A172 (cell line): Measurements from ENCODE around the gene MED16. TPM values are rescaled to one million over a fixed set of nuclear protein-coding genes. Genes with fewer than 3 reads are reported as not detected.
A peak's percentile ranks its signal among the peaks of the same experiment; 100 is the strongest.
"Not testable (repeated sequence)": the region's sequence is repeated elsewhere in the genome, so short reads cannot be mapped to it uniquely, and the experiment has no call there.

Source experiments
- DNase-seq: peaks from one replicate; pipeline ENCODE4 v3.0.0-alpha.2; 2015; ENCODE audit warnings: low spot score
- total RNA-seq: library from RNA; depleted of rRNA; stranded (reverse); fragments of >200 nt; shearing (Covaris generic); gene quantifications from 2 replicates; pipeline ENCODE4 v1.2.3, GENCODE V29; 2014

MED16 gene
- total RNA-seq, 1 experiment from 2014 or later, result 15.2 TPM

DNA sequence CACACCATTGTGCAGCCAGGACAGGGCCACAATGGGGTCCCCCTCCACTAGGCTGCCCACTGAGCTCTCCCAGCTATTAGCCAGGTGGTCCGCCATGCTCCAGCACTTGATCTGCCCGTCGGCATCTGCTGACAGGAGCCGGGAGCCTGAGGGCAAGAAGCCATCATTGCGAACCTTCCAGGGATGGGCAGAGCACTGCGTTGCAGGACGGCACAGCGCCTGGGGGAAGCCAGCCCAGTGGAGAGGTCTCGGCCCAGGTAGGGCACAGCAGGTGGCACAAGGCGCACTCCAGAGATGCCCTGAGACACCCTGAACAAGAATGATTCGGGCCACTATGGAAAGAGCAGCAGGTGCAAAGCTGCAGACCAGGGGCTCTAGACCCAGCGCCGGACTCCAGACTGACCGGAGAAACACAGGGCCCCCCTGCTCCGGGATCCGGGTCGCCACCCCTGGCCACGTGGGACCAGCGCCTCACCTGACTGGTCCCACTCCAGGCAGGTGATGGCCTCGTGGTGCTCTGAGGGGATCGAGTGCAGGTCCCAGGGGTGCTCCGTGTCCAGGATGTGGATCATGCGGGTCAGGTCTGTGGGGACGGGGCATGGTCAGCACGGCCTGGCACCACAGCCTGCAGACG is 3.2 kb downstream of the MED16 start:
- DNase-seq, result no peak

DNA sequence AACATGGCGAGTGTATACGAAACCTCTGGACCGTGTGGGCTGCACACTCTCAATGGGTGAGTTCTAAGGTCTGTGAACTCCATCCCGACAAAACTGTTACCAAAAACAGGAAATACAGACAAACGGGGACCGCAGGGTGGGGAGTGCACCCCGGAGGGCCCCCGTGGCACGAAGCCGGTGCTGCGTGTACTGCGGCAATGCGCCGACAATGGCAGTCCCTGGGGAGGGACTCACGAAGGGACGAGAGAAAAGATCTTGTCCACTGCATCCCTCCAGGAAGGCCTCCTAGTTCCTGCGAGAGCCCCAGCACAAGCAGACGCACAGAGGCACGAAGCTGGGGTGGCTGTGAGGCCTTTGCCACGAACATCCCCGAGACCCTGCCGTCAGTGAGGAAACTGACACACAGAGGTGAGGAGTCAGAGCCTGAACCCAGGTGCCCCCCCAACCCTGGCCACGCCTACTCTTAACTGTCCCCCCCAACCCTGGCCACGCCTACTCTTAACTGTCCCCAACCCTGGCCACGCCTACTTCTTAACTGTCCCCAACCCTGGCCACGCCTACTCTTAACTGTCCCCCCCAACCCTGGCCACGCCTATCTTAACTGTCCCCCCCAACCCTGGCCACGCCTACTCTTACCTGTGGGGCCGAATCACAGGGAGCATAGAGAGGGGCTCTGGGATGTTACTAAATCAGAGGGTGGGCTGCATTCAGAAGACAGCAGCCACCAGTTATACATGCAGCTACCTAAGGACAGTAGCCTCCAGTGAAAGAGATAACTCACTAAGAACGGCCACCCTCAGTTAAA is 4.2 kb downstream of the MED16 start:
- no peak for DNase-seq

DNA sequence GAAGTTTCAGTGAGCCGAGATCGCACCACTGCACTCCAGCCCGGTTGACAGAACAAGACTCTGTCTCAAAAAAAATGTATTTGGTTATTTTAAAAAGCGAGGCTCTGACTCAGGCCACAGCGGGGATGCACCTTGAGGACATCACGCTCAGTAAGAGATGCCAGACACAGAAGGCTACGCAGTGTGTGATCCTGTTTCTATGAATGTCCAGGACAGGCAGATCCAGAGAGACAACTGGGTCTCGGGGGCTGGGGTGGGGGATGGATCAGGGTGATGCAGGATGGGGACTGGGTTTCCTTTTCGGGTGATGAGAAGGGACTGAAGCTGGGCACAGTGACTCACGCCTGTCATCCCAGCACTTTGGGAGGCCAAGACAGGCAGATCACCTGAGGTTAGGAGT is 5.4 kb downstream of the MED16 start:
- no peak for DNase-seq

DNA sequence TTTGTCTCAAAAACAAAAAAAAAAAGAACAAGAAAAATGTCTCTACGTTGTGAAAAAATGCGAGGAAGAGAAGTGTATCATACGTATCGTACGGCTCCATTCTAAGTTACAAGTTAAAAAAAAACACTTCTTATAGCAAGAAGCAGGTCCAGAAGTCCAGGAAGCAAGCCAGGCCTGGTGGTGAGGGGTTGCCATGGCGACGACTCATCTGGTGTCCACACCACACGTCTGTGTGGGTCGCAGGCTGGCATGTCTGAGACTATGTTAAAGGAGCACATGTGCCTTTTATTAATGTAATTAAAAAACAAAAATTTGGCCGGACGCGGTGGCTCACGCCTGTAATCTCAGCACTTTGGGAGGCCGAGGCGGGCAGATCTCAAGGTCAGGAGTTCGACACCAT is 5.9 kb downstream of the MED16 start:
- DNase-seq, result peak; percentile 62

DNA sequence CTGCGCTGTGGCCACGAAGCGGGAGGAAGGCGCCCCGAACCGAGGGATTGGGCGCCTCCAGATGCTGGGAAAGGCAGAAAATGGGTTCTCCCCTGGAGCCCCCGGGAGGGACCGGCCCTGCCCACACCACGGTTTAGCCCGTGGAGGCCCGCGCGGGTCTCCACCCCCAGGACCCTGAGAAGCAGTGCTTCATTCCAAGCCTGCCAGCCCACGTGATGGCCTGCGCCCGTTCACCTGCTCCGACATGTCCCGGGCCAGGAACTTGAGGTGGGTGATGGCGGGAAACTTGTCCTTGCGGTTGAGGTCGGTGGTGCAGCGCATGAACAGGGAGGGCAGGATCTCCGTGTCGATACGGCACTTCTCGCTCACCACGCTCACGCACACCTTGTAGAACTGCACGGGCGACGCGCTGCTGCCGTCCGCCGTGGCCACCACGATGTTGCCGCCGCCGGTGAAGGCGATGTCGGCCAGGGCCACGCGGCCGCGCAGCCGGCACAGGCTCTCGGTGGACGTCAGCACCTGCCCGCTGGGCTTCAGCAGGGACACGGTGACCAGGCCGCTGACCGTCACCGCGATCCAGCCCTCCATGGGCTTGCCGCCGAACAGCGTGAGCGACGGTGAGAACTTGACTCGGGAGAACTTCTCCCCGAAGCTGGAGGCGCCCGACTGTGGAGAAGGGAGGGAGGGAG is 7.3 kb downstream of the MED16 start:
- DNase-seq, result no peak

DNA sequence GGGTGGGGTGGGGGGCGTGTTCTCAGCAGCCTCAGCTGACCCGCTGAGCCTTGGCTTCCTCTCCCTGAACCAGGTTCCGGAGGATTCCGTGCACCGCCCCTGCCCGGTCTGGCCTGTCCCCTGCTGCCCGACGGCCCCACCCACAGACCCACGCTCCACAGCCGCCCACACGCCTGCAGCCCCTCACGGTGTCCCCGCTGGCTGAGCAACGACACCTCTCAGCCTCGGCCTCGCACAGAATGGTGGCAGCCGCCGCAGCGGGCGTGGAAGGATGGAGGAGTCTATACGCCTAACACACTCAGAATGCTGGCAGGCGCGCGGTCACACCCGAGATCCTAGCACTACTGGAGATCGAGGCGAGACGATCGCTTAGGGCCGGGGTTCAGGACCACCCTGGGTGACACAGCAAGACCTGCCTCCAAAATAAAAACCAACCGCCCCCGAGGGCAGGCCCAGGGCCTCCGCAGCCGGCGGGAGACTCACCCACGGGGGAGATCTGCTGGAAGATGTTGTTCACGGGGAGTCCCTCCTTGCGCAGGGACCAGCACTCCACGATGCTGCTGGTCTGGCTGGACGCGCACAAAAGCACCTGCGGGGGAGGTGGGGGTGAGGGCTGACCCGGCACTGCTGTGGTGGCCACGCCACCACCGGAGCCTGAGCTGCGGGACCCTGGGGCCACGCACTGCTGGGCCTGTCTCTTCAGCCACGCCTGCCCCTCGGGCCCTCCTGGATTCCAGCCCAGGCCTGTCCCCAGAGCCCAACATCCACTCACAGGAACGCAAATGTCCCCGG is 8.4 kb downstream of the MED16 start:
- DNase-seq, result no peak

DNA sequence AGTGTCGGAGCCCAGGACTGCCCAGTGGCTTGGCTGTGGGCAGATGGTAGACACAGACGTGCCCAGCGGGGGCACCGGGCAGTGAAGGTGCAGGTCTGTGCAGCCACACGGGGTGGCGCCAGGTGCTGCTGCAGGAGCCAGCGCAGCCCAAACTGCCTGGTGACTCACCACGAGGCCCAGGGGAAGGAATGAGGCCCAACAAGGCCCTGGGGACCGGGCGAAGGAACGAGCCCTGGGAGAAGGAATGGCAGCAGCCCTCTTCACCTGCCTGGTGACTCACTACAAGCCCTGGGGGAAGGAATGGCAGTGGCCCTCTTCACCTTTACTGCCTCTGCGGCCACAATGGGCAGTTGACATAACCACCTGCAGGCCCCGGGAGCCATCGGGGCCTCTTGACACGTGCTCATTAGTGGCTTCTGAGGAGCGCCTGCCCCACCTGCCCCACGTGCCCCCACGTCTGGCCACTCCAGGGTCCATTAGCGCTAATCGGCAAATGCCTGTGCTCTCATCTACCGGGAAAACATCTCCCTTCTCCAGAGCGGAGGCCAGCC is 9.3 kb downstream of the MED16 start:
- DNase-seq, result peak; percentile 90

DNA sequence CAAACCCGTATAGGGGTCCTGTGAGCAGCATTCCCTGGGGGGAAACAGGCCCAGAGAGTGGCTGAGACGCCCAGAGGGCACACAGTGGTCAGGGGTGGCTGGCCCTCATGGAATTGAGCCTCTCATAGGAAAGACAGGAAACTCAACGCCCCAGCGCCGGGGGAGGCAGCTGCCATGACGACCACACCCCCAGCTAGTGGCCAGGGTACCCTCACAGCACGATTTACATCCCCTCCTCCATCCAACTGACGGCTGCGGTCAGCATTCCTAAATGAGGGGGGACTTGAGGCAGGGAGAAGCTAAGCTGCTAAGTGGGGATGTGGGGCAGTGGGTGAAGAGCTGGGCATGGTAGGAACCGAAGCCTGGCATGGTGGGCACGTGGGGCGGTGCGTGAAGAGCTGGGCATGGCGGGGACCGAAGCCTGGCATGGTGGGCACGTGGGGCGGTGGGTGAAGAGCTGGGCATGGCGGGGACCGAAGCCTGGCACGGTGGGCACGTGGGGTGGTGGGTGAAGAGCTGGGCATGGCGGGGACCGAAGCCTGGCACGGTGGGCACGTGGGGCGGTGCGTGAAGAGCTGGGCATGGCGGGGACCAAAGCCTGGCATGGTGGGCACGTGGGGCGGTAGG is 10.0 kb downstream of the MED16 start:
- DNase-seq, result no peak

DNA sequence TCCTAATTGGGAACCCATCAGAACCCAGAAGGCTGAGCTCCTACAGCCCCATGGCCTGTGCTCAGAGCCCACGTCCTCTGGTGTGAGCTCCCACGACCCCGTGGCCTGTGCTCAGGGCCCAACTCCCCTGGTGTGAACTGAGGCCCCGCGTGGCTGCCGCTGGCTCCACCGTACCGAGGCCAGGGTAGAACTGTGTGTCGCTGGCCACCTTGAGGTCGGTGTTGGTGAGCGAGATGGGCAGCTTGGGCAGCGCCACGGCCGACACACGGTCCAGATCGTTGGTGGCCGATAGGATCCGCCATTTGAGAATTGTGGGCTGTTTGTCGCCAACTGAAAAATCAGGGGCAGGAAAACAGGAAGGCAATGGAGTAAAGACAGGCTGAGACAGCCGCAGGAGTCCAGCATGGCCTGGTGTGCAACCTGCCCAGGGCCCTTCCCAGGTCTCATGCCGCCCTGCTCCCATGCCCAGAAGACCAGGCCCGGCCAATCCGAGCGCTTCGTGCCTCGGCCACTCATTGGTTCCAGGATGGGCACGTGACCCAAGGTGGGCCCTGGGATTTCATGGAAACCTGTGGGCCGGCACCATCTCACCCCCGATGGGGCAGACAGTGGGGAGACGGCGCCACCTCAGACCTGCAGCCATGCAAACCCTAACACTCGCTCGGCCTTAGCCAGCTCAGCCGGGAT is 11.5 kb downstream of the MED16 start:
- no peak for DNase-seq

DNA sequence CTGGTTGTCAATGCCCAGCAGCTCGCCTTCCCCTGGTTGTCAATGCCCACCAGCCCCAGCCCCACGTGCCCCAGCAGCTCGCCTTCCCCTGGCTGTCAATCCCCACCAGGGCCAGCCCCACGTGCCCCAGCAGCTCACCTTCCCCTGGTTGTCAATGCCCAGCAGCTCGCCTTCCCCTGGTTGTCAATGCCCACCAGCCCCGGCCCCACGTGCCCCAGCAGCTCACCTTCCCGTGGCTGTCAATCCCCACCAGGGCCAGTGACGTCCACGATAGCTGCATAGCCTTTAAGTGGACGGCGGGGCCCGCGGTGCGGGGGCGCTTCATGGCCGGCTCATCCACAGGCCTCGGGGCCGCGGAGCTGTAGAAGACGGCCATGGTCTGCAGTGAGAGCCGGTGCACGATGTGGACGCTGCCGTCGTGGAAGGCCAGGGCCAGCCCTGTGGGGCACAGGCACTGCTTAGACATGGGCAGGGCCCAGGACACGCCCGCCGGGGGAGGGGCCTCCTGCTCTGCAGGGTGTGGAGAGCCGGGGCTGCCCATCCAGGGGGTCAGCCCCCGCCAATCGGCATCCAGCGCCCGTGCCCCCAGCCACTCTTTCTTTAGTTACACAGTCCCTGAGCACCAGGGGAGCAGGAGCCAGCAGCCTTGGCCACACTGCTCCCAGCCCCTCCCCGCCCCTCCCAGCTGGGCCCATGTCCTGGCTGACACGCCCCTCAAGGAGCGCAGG is 13.1 kb downstream of the MED16 start:
- no peak for DNase-seq

DNA sequence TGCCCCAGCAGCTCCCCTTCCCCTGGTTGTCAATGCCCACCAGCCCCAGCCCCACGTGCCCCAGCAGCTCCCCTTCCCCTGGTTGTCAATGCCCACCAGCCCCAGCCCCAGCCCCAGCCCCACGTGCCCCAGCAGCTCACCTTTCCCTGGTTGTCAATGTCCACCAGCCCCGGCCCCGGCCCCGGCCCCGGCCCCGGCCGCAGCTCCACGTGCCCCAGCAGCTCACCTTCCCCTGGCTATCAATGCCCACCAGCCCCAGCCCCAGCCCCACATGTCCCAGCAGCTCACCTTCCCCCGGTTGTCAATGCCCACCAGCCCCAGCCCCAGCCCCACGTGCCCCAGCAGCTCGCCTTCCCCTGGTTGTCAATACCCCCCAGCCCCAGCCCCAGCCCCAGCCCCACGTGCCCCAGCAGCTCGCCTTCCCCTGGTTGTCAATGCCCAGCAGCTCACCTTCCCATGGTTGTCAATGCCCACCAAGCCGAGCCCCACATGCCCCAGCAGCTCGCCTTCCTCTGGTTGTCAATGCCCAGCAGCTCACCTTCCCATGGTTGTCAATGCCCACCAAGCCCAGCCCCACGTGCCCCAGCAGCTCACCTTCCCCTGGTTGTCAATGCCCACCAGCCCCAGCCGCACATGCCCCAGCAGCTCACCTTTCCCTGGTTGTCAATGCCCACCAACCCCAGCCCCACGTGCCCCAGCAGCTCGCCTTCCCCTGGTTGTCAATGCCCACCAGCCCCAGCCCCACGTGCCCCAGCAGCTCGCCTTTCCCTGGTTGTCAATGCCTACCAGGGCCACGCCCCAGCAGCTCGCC is 14.0 kb downstream of the MED16 start:
- not testable (repeated sequence) for DNase-seq

DNA sequence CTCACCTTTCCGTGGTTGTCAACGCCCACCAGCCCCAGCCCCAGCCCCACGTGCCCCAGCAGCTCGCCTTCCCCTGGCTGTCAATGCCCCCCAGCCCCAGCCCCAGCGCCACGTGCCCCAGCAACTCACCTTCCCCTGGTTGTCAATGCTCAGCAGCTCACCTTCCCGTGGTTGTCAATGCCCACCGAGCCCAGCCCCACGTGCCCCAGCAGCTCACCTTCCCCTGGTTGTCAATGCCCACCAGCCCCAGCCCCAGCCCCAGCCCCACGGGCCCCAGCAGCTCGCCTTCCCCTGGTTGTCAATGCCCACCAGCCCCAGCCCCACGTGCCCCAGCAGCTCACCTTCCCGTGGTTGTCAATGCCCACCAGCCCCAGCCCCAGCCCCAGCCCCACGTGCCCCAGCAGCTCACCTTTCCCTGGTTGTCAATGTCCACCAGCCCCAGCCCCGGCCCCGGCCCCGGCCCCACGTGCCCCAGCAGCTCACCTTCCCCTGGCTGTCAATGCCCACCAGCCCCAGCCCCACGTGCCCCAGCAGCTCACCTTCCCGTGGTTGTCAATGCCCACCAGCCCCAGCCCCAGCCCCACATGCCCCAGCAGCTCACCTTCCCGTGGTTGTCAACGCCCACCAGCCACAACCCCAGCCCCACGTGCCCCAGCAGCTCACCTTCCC is 14.9 kb downstream of the MED16 start:
- not testable (repeated sequence) for DNase-seq

DNA sequence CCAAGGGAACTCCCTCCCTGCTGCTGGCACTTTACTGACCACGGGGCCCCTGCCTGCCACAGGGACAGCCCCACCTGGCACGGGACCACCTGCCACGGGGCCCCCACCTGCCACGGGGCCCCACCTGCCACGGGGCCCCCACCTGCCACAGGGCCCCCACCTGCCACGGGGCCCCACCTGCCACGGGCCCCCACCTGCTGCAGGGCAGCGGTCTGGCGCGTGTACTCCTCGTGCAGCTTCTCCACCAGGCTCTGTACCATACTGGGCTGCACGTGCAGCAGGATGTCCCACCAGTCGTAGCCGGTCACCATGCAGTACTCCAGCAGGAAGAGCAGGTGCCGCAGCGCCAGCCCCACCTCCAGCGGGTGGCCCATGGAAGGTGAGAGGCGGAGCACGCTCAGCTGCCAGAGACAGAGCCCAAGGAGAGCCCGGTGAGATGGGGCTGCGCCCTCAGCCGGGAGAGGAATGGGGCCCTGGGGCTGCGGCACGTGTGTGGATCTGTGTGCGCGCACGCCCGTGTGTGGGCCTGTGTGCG is 16.1 kb downstream of the MED16 start:
- DNase-seq, result no peak

DNA sequence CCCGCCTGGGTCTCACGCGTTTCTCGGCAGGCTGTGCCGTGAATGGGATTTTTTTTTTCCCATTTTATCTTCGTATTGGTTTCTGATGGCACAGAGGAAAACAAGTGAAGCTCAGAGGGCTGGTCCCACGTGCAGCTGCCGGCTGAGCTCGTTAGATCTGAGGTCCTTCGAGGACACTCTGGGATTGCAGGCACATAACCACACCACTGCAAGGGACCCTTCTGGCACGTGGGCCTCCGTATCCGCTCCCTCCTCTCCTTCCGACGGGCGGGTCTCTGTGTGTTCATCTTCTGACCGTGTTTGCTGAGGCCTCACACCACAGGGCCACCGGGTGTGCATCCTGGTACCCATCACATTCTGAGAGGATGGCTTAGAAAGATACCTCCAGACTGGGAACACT is 16.9 kb downstream of the MED16 start:
- DNase-seq, result no peak

DNA sequence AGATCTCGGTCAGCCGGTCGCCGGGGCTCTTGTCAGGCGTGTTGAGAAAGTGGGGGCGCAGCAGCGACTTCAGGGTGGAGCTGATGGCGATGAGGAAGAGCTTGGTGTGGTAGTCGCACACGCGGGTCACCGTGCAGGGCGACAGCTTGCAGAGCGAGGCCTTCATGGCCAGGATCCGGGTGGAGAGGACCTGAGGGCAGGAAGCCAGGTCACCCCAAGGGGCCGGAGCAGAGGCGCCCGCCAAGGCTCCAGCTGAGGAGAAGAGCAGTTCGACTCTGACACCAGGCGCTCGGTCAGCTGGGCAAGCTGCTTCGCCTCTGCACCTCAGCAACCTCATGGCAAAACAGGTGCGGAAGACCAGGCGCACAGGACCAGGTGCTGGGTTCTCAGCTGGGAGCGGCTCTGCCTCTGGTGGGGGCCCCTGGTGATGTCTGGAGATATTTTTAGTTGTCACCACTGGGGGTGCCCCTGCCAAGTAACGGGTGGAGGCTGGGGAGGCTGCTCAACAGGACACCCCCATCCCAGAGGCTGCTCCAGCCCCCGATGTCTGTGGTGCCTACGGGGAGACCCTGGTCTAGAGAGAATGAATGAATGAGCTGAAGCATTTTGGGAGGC is 17.6 kb downstream of the MED16 start:
- no peak for DNase-seq

DNA sequence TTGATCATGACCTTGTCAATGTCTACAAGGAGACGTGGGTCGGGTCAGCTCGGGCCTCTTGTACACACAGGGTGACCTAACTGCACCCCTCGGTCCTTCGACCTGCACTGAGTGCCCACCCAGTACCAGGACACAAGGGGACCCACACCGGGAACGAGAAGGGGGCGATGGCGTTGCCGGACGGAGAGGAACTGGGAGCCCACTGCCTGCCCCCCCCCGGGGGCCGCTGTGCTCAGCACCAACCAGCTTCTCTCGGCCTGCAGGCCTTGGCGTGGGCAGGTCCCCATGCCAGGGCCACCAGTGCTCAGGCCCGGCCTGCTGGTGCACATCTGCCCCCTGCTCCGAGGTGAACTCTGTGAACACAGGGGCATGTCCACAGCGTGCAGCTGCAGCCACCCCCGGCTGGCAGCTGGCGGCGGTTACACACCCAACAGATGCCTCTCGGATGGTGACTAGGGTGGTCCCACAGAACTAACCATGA is 19.4 kb downstream of the MED16 start:
- no peak for DNase-seq

DNA sequence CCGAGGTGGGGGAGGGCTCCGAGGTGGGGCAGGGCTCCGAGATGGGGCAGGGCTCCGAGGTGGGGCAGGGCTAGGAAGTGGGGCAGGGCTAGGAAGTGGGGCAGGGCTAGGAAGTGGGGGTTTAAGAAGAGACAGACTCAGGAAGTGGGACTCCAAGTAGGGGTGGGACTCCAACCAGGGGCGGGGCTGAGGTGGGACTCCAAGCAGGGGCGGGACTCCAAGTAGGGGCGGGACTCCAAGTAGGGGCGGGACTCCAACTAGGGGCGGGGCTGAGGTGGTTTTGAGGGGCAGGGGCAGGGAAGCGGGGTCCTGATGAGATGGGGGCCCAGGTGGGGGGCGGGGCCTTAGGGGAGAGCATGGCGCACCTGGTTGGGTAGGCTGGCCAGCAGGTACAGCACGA is 19.9 kb downstream of the MED16 start:
- DNase-seq, result peak; percentile 77
